GM12873 (cell line): ENCODE data around the gene DNAJC4.

ENCODE experiments used
- CTCF ChIP-seq: IDR thresholded peaks from 2 replicates; pipeline ENCODE4 v1.5.1; 2012; ENCODE audit warnings: low read depth, mild to moderate bottlenecking, moderate library complexity, low read length, control low read depth; ENCODE audit not compliant: insufficient read depth; ENCODE audit errors: missing control alignments

Gene DNAJC4

GRCh38 chr11:64275031-64275800 lies 44.9 kb downstream of the DNAJC4 start:
- TF ChIP-seq CTCF, result no peak

- TF ChIP-seq CTCF, result no peak
Measured at GRCh38 chr11:64275841-64276240, 45.5 kb downstream of the DNAJC4 start.

- no peak for TF ChIP-seq CTCF
Measured at GRCh38 chr11:64276653-64277431, 46.5 kb downstream of the DNAJC4 start.

GRCh38 chr11:64278576-64279190 lies 48.3 kb downstream of the DNAJC4 start:
- no peak for TF ChIP-seq CTCF

- no peak for TF ChIP-seq CTCF
Measured at GRCh38 chr11:64281957-64282770, 51.8 kb downstream of the DNAJC4 start.

- TF ChIP-seq CTCF, result no peak
Measured at GRCh38 chr11:64283092-64283491, 52.7 kb downstream of the DNAJC4 start.
